Measurements from ENCODE around the gene TWSG1. TPM values are rescaled to one million over a fixed set of nuclear protein-coding genes. Genes with fewer than 3 reads are reported as not detected.
A peak's percentile ranks its signal among the peaks of the same experiment; 100 is the strongest.
"Not testable (repeated sequence)": the region's sequence is repeated elsewhere in the genome, so short reads cannot be mapped to it uniquely, and the experiment has no call there.

Gene TWSG1
- polyA plus RNA-seq, 3 donors, result 1.6 to 5.5 (median 3.9) TPM

GRCh38 chr18:9431296-9431695 is 96.7 kb downstream of the TWSG1 start:
- H3K4me3 Mint-ChIP-seq, result no peak overlapping the region
- Histone ChIP-seq H3K27me3 (ENCODE audit: control insufficient read depth in 2 of 2, insufficient read depth in 2 of 2, low read length in 2 of 2) (no peaks in the 10 kb centered on the region), H4K20me1 (ENCODE audit: insufficient read depth, low read length) (no peaks in the 10 kb centered on the region), H3K4me2 (replicated peaks; ENCODE audit: extremely low read depth, low read length, poor library complexity, severe bottlenecking) (no peak overlapping the region), H3K27ac (ENCODE audit: low read depth in 1 of 2, low read length in 2 of 2) (no peak overlapping the region), H3K79me2 (ENCODE audit: insufficient read depth, low read length) (no peaks in the 10 kb centered on the region), H3K4me3 (replicated peaks in 1 of 3; ENCODE audit: low read depth in 2 of 3, low read length in 3 of 3) (no peak overlapping the region), H3K9me3 (replicated peaks in 1 of 2; ENCODE audit: control insufficient read depth in 1 of 2, insufficient read depth in 1 of 2, low read length in 2 of 2) (peaks cover 0 to 6% of the 10 kb centered on the region in 2 donors), H2AFZ (ENCODE audit: insufficient read depth, low read depth, low read length, poor library complexity, severe bottlenecking) (no peak overlapping the region), H3K4me1 (ENCODE audit: control insufficient read depth in 1 of 2, insufficient read depth in 2 of 2, low read length in 2 of 2) (peaks cover 15% of the 10 kb centered on the region in 2 donors), H3K9ac (ENCODE audit: insufficient read depth, low read length, poor library complexity, severe bottlenecking) (no peak overlapping the region), H3K36me3 (replicated peaks in 1 of 2; ENCODE audit: control insufficient read depth in 1 of 2, insufficient read depth in 2 of 2, low read length in 2 of 2) (no peaks in the 10 kb centered on the region)
- H3K27ac Mint-ChIP-seq, result no peak overlapping the region
- H3K27me3 Mint-ChIP-seq (ENCODE audit: low read depth in 3 of 3), result peaks cover 0 to 3% (median 0%) of the 10 kb centered on the region in 3 donors
- intact Hi-C loops (cut with micrococcal nuclease), result no loop called here
- WGBS (ENCODE audit: insufficient coverage), result 100% methylated on average over 2 of the region's 6 CpGs
- no peak for DNase-seq
- H3K4me1 Mint-ChIP-seq, result peaks cover 14% of the 10 kb centered on the region
- H3K9me3 Mint-ChIP-seq, result peaks cover 0 to 20% (median 8%) of the 10 kb centered on the region in 7 donors
- TF ChIP-seq, protein P1, sequence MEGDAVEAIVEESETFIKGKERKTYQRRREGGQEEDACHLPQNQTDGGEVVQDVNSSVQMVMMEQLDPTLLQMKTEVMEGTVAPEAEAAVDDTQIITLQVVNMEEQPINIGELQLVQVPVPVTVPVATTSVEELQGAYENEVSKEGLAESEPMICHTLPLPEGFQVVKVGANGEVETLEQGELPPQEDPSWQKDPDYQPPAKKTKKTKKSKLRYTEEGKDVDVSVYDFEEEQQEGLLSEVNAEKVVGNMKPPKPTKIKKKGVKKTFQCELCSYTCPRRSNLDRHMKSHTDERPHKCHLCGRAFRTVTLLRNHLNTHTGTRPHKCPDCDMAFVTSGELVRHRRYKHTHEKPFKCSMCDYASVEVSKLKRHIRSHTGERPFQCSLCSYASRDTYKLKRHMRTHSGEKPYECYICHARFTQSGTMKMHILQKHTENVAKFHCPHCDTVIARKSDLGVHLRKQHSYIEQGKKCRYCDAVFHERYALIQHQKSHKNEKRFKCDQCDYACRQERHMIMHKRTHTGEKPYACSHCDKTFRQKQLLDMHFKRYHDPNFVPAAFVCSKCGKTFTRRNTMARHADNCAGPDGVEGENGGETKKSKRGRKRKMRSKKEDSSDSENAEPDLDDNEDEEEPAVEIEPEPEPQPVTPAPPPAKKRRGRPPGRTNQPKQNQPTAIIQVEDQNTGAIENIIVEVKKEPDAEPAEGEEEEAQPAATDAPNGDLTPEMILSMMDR (IDR thresholded peaks at IDR 0.05), result no peak
- no peaks in the 10 kb centered on the region for H3K36me3 Mint-ChIP-seq

- H4K20me1 ChIP-seq (ENCODE audit: insufficient read depth, low read length); intact Hi-C loops (cut with micrococcal nuclease); H3K9ac ChIP-seq (ENCODE audit: insufficient read depth, low read length, poor library complexity, severe bottlenecking); H3K79me2 ChIP-seq (ENCODE audit: insufficient read depth, low read length); H3K27ac ChIP-seq (ENCODE audit: low read depth in 1 of 2, low read length in 2 of 2); H3K36me3 ChIP-seq (replicated peaks in 1 of 2; ENCODE audit: control insufficient read depth in 1 of 2, insufficient read depth in 2 of 2, low read length in 2 of 2); H3K36me3 Mint-ChIP-seq; H3K27me3 Mint-ChIP-seq (ENCODE audit: low read depth in 3 of 3); H3K9me3 ChIP-seq (replicated peaks in 1 of 2; ENCODE audit: control insufficient read depth in 1 of 2, insufficient read depth in 1 of 2, low read length in 2 of 2); H3K27me3 ChIP-seq (ENCODE audit: control insufficient read depth in 2 of 2, insufficient read depth in 2 of 2, low read length in 2 of 2): not testable (repeated sequence)
- 100% methylated on average over 2 of the region's 10 CpGs for WGBS (ENCODE audit: insufficient coverage)
- Histone ChIP-seq H3K4me3 (replicated peaks in 1 of 3; ENCODE audit: low read depth in 2 of 3, low read length in 3 of 3) (peak overlapping the region in 1 of 3 experiments; percentile 51), H2AFZ (ENCODE audit: insufficient read depth, low read depth, low read length, poor library complexity, severe bottlenecking) (peak overlapping the region; percentile 73), H3K4me2 (replicated peaks; ENCODE audit: extremely low read depth, low read length, poor library complexity, severe bottlenecking) (peak overlapping the region; percentile 50), H3K4me1 (ENCODE audit: control insufficient read depth in 1 of 2, insufficient read depth in 2 of 2, low read length in 2 of 2) (peaks cover 15% of the 10 kb centered on the region in 2 donors)
- DNase-seq, result peak; percentile 8 to 44 (median 34)
- H3K4me1 Mint-ChIP-seq, result peaks cover 14% of the 10 kb centered on the region
- peaks cover 0 to 20% (median 6%) of the 10 kb centered on the region in 7 donors for H3K9me3 Mint-ChIP-seq
- H3K4me3 Mint-ChIP-seq, result peak overlapping the region; percentile 62 to 88
- peak overlapping the region in 5 of 7 donors; percentile 21 to 78 (median 51) for H3K27ac Mint-ChIP-seq
These were observed 98.5 kb downstream of the TWSG1 start for GRCh38 chr18:9433122-9433521.

Data from CD14-positive monocyte (primary cell).